HG03045 (cell line): ENCODE results near the gene ZNF777.
"Not testable (repeated sequence)": the region's sequence is repeated elsewhere in the genome, so short reads cannot be mapped to it uniquely, and the experiment has no call there.

Source experiments
- ATAC-seq: cut with Tn5 transposase; IDR thresholded peaks from one replicate; pipeline ENCODE4 v1.9.1; 2021; ENCODE audit warnings: mild to moderate bottlenecking, moderate library complexity; ENCODE audit not compliant: unreplicated experiment

The ZNF777 gene

DNA sequence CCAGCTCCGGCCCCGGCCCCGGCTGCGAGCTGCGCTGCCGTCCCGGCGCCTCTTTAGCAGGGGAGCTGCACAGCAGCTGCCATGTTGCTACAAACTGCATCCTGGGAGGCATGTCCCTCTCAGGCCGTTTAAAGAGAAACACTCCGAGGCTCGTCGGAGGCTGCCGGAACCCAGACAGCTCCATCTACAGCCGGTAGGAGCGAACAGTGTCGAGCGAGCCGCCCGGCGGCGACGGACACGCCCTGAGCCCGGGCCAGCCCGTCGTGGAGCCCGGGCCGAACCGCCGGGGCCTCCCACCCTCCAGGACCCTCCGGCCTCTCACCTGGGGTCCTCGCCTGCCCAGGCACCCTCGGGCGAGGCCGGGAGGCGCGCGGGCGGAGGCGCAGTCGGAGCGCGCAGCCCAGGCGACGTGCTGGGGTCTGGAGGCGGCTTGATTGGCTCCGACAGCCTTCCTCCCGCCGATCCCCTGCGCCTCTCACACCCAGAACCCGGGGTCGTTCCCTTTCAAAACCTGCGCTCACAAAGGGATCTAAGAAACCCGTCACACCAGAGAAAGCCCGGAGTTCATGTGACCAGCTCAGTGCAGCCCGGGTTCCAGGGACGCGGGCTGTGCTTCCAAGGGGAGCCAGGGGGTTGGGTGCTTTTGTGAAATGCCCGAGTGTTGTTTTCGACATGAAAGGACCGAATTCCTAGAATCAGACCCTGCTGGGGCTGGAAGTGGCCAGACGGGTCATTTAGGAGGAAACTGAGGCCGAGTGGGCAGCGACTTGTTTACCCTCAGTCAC, at the start of gene ZNF777:
TSS of gene ZNF777 (minus strand) at position 570 of the 785 bp plus-strand sequence. CDS start 5,040 bp downstream, outside the sequence.
- ATAC-seq, result peak; percentile 96

DNA sequence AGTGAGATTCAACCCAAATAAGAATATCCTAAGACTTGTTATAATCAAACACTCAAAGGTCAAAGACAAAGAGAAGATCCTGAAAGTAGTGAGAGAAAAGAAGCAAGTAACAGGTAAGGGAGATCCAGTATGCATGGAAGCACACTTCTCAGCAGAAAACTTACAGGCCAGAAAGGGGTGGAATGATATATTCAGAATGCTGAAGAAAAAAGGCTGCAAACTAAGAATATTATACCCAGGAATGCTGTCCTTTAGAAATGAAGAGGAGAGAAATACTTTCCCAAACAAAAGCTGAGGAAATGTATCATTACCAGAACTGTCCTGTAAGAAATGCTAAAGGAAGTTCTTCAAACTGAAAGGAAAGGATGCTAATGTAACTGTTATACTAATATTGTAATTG, 49.4 kb upstream of the ZNF777 start:
- ATAC-seq, result no peak

DNA sequence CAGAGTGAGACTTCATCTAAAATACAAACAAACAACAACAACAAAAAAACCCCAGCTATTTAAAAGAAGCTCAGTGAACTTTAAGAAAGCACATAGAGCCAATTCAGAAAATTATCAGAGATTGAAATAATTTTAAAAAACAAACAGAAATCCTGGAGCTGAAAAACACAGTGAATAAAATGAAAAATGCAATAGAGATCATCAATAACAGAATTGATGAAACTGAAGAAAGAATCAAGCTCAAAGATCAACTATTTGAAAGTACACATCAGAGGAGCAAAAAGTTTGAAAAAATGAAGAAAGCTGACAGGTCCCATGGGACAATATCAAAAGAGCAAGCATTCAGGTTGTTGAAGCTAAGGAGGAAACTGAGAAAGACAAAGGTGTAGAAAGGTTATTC, 48.9 kb upstream of the ZNF777 start:
- ATAC-seq, result no peak

DNA sequence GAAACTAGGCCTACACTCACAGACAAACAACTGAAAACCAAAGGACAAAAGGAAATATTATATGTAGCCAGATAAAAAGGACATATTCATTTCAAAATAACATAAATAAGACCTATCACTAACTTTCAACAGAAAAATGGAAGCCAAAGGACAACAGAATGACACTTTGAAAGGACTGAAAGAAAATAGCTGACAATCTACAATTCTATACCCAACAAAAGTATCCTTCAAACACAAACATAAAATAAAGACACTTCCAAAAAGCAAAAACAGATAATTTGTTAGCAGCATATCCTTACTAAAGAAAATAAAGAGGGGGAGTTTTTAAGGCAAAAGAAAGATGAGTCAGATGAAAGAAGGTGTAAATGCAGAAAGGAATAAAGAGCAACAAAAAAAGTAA, 44.7 kb upstream of the ZNF777 start:
- no peak for ATAC-seq

DNA sequence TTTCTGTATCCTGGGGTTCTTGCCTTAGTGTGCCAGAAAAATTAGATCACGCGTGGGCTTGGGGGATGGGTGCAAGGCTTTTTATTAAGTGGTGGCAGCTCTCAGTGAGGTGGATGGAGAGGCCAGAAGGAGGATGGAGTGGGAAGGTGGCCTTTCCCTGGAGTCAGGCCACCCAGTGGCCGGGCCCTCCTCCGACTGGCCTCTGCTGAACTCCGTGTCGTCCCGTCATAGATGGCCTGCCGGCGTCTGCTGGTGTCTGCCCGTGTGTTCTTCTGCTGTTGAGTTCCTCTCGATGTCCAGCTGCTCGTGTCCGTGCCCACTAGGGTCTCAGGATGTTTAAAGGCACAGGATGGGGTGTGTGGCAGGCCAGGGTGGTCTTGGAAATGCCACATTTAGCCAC, 40.8 kb upstream of the ZNF777 start:
- no peak for ATAC-seq

DNA sequence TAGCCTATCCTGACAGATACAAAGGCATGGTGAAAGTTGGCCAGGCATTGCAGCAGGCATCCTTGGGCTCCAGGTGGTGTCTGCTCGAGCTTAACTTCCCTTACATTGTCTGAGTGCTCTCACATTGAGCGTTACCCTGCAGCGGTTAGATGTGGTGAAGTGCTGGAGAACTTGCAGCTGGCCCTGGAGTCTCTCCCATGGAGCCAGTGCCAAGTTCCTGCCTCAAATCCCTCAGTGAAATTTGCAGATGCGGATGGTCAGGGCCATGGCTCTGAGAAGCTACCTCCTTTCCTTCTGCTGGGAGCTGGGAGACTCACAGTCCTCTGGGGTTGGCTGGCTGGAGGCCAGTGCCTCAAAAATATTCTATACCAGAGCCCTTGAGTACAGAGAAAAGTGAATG, 40.0 kb upstream of the ZNF777 start:
- no peak for ATAC-seq

DNA sequence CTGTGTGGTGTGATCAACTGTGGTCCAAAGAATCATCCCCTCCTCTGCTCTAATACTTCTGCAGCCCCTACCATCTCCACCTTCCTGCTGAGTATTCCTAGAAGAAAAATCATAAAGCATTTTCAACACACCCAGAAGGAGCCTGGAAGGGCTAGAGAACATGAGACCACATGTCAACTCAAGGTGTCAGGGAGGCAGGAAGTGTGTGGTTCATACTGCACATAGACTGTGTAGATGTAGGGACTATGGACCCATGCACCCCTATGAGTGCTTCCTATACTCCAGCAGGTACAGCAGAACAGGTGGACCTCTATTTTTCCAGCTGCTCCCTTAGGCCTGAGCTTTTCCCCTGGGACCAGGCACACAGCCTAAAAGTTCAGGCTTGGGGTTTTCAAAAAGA, 39.3 kb upstream of the ZNF777 start:
- no peak for ATAC-seq

DNA sequence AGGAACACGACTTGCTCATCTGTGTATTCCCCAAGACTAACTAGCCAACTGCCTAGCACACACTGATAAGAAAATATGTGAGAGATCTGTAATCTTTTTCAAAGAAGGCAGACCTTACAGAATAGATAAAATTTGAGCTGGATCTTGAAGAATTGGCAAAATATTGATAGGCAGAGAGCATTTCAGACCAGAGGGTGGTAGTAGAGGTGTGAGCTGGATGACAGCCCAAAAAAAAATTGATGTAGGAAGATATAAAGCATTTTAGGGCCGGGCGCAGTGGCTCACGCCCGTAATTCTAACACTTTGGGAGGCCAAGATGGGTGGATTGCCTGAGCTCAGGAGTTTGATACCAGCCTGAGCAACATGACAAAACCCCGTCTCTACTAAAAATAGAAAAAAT, 37.9 kb upstream of the ZNF777 start:
- no peak for ATAC-seq

DNA sequence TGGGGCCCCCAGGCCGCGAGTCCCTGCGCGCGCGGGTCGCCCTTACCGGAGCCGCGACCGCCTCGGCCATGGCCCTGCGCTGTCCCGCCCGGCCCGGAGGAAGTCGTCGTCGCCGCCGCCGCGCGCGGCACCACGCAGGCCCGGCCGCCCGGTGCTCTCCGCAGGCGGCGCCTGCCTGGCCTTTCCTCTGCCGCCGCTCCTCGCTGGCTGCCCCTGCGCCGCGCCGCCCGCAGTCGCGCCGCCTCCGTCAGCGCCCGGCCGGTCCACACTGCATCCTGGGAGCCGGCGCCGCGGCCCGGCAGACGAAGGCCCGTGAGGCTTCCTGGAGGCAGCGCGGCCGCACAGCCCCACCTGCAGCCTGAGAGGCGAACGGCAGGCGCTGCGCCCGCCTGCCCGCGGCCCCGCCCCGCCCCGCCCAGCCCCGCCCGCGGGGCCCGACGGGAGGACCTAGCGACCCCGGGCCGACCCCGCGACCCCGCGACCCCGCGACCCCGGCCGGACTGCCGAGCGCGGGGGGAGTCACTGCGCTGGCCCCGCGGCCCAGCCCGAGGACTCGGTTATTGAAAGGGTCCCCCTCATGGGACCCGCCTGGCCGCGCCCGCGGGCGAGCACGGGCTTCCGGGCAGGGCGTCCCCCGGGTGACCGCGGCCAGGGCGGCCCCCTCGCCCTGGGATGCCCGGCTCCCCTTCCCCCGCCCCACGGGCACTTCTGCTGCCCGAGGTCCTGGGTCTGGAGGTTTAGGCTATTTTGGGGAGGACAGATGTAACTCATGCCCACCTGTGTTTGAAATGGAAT, 36.8 kb upstream of the ZNF777 start, which contains the start of gene ZNF746:
TSS of gene ZNF746 (minus strand) at position 343 of the 795 bp plus-strand sequence. CDS start at position 70, 273 bp downstream.
- peak; percentile 94 for ATAC-seq

DNA sequence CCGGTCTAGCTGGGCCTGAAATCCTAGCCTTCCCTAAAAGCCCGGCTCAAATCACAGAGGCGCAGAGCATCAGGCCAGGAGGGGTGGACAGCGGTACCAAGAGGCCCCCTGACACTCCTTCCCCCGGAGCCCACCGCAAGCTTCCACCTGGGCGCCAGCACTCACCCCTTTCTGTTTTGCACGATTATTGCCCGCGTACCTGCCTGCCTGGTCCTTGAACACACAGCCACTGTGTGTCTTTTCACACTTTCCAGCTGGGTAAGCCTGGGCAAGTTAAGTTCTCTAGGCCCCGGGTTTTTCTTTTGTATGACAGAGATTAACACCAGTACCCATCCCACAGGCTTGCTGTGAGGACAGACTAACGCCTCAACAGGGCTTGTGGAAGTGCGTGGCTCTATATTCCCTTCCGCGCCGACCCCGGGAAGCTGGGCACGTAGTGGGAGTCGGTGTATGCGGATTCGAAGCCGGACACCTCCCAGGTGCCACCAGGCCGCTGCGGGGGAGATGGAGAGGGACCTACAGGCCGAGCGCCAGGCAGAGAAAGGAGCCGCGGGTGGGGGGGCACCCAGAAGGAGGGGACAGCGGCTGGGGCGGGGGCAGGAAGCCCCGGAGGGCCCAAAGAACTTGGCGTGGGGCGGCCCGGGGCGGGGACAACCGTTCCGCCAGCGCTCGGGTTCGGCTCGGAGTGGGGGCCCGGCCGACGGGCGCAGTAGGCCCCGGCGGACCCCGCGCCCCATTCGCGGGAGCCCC, 36.0 kb upstream of the ZNF777 start:
- peak; percentile 33 for ATAC-seq

DNA sequence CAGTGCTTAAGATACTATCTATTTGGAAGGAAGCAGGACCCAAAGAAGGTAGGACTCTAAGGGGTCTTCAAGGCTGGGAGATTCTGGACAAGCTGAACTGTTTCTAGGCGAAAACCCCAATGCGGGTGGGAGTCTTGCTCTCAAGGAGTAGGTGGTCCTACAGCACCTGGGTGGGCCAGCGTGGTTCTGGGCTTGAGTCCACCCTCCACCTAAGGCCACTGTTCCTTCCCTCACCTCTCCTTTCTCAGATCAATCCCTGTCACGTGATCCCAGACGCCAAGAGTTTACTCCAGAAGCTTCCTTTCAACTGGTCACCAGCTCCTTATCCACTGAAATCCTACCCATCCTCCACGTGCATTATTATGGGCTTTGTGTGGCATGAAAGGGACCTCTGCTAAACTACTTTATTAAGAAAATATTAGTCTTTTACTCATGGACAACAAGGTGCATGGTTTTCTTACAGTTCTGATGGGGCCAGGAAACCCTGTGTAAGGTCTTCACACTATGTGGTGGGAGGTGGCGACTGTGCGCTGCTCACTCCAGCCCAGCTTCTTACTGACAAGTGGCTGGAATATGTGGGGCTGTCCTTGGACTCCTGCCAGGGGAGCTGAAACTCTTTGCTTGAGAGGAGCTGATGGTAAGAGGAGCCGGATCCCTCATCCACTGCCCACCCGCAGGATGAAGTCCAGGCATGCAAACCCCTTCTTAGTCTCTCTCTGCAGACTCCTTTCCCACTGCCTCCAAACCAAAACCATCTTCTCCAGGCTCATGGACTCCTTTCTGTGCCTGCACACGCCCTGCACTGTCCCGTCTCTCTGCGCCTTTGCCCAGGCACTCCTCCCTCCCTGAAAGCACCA, 35.2 kb upstream of the ZNF777 start:
- no peak for ATAC-seq

DNA sequence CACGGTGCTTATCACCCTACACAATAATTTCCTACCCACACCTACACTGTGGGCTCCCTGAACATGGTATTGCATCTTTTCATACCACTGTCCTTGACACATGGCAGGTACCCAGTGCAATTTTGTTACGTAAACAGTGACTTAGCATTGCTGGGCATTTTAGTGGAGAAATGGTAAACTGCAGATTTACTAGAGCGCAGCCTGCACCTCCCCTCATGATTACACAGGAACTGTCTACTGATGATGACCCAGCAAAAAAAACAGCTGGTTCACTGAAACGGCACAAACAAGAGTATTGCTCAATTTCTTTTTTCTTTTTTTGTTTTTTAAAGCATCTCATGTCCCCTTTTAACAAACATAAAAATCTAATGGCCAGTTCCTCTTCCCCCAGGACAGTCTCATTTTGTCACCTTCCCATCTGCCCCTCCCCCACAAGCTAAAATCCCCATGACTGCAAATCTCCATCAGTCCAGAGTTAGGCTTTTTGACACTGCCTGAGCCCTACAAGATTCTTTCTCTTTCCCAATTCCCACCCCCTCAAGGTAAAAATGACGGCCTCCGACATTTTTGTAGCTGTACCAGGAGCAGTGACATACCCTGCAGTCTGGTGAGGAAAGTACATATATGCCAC, 34.0 kb upstream of the ZNF777 start:
- no peak for ATAC-seq

DNA sequence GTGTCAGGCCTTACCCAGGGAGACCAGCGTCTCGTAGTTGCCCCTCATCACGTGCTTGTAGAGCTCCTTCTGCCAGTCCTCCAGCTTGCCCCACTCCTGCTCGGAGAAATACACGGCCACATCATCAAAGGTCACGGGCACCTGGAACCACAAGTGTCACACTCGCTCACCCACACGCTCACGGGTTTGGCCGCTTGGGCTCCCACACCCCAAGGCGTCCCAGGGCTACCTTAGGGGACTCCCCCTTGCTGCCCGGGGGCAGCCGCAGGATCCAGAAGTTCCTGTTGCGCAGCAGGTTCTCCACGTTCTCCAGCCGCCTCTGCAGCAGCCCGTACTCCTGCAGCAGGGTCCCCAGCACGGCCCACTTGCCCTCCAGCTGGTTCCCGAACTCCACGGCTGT, 33.1 kb upstream of the ZNF777 start:
- not testable (repeated sequence) for ATAC-seq

DNA sequence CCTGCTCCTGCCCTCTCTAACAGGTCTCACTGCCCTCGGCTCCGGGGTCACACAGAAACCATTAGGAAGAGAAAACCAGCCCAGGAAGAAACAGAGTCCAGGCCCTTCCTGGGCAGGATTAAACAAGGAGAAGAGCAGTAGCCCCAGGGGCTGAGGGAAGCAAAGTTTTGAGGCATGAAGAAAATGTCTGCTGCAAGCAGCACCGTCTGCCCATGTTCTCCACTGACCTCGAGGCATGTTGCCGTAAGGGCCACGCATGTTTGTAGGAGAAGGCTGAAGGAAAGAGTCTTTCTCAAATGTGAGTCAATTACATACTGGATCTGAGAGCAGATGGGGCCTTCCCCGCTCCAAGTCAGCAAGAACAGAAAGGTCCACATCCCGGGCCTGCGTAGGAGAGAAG, 32.5 kb upstream of the ZNF777 start:
- ATAC-seq, result no peak

DNA sequence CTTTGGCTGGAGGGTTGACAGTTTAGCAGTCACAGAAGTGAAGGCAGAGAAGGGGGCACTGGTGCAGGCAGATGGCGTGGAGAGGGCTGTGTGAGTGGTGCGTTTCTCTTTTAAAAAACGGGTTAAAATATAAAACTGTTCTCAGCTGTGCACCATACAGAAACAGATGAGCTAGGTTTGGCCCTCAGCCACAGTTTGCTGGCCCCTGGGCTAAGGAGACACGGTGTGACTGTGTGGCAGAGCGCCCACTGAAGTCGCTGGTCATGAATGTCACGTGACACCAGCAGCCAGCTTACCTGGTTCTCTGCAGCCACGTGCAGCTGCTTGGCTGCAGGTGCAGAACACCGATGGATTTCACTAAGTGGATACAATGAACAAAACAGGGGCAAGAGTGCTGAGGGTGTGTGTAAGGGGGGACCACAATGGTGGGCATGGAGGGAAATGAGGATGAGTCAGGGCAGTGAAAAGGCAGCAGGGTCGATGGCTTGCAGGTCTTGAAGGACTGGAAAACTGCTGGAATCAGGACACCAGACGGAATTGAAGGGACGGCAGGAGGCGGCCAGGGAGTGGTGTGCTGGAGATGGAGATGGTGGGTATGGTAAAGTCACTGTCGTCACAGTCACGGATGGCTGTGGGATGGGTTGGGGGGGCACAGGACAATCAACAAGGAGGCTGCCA, 29.4 kb upstream of the ZNF777 start:
- ATAC-seq, result no peak

DNA sequence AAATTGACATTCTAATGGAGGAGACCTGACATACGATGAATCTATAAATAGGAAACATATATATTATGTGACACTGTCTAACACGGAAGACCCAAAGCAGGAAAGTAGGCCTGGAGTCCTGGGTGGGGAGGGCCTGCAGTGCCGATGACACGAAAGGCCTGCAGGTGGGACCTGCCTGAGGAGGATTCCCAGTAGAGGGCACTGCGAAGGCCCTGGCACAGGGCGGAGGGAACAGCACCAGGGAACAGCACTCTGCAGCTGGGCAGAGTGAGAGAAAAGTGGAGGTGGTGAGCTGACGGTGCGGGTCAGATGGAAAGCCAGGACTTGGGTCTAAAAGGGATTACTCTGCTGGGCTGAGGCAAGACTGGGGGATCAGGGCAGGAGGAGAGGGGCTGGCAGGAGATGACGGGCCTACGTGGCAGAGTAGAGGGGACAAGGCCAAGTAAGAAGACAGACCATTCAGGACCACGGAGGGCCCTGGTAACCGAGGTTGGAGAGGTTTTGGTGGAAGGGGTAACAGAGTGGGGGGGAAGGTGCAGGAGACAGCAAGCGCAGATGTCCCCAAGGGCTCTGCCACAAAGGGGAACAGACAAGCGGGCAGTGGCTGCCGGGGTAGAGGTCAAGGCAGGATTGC, 28.6 kb upstream of the ZNF777 start:
- no peak for ATAC-seq

DNA sequence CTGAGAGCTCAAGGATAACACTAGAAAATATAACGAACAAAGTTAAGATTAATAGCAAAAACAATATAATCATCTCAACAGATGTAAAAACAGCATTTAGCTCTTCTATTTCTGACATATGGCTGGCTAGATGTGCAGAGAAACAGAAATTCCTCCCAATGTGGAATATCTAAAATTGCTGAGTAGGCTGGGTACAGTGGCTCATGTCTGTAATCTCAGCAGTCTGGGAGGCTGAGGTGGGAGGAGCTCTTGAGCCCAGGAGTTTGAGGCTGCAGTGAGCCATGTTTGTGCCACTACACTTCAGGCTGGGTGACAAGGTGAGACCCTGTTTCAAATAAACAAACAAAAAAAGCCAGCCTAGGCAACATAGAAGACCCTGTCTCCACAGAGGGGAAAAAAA, 18.7 kb upstream of the ZNF777 start:
- ATAC-seq, result no peak

DNA sequence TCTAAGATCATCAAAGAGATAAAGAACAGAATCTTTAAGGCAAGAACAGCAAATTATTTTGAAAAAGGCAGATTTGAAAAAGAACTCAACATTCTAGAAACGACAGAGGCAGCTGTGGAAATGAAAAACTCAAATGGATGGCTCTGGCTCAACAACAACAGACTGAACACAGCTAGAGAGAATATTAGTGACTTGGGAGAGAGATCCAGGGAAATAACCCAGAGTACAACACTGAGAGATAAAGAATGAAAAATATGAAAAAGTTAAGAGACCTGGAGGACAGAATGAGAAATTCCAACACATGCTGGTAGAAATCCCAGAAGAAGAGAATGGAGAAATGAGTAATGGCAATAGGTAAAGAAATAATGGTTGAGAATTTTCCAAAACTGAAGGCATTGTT, 17.9 kb upstream of the ZNF777 start:
- no peak for ATAC-seq
